Glutamatergic neuron (in vitro differentiated cells): ENCODE measurements around the gene MOV10L1. TPM values are rescaled to one million over a fixed set of nuclear protein-coding genes. Genes with fewer than 3 reads are reported as not detected.
A peak's percentile ranks its signal among the peaks of the same experiment; 100 is the strongest.

Experiments
- DNase-seq: peaks from one replicate; pipeline ENCODE4 v3.0.0; 2022
- H3K27ac Mint-ChIP-seq: one replicate; pipeline ENCODE4 v1.8.0; 2020; ENCODE audit warnings: mild to moderate bottlenecking, mixed read lengths, inconsistent platforms; ENCODE audit not compliant: unreplicated experiment
- H3K27me3 Mint-ChIP-seq: one replicate; pipeline ENCODE4 v1.8.0; 2020; ENCODE audit warnings: mild to moderate bottlenecking, moderate library complexity, mixed read lengths, inconsistent platforms; ENCODE audit not compliant: unreplicated experiment
- H3K36me3 Mint-ChIP-seq: one replicate; pipeline ENCODE4 v1.8.0; 2020; ENCODE audit warnings: mild to moderate bottlenecking, mixed read lengths, inconsistent platforms; ENCODE audit not compliant: unreplicated experiment
- H3K4me1 Mint-ChIP-seq: one replicate; pipeline ENCODE4 v1.8.0; 2020; ENCODE audit warnings: mild to moderate bottlenecking, low read depth, mixed read lengths, inconsistent platforms; ENCODE audit not compliant: unreplicated experiment
- H3K4me3 Mint-ChIP-seq: one replicate; pipeline ENCODE4 v1.8.0; 2020; ENCODE audit warnings: mild to moderate bottlenecking, mixed read lengths, inconsistent platforms; ENCODE audit not compliant: unreplicated experiment
- H3K9me3 Mint-ChIP-seq: one replicate; pipeline ENCODE4 v1.8.0; 2020; ENCODE audit warnings: mild to moderate bottlenecking, moderate library complexity, mixed read lengths, inconsistent platforms; ENCODE audit not compliant: unreplicated experiment
- CTCF ChIP-seq: fragments of 200-600 bp; sonication (generic); IDR thresholded peaks from one replicate; pipeline ENCODE4 v1.5.0; 2021; ENCODE audit not compliant: partially characterized antibody, unreplicated experiment
- total RNA-seq: library from RNA; stranded (reverse); fragmentation: NEBNext Ultra II Directional; extraction: Animal tissue kit (Norgen Biotek cat#: 25700); gene quantifications from one replicate; pipeline ENCODE4 v1.2.1, GENCODE V29; 2021; ENCODE audit not compliant: unreplicated experiment

The MOV10L1 gene
- total RNA-seq, 1 donor from 2014 or later, result 0.34 TPM

GRCh38 chr22:50148166-50148500 is 58.3 kb downstream of the MOV10L1 start:
- TF ChIP-seq CTCF, result no peak
- Mint-ChIP-seq H3K36me3 (peaks cover 5% of the 10 kb centered on the region), H3K27ac (no peak overlapping the region), H3K4me1 (peaks cover 22% of the 10 kb centered on the region), H3K4me3 (no peak overlapping the region), H3K9me3 (no peaks in the 10 kb centered on the region), H3K27me3 (peaks cover 7% of the 10 kb centered on the region)
- DNase-seq, result no peak

- H3K4me3 Mint-ChIP-seq, result no peak overlapping the region
- no peak overlapping the region for H3K27ac Mint-ChIP-seq
- H3K9me3 Mint-ChIP-seq, result no peaks in the 10 kb centered on the region
- H3K4me1 Mint-ChIP-seq, result peaks cover 22% of the 10 kb centered on the region
- peaks cover 7% of the 10 kb centered on the region for H3K27me3 Mint-ChIP-seq
- peak; percentile 82 for TF ChIP-seq CTCF
- DNase-seq, result peak; percentile 77
- H3K36me3 Mint-ChIP-seq, result peaks cover 5% of the 10 kb centered on the region
Observed at GRCh38 chr22:50148991-50149721, 59.4 kb downstream of the MOV10L1 start.

DNA sequence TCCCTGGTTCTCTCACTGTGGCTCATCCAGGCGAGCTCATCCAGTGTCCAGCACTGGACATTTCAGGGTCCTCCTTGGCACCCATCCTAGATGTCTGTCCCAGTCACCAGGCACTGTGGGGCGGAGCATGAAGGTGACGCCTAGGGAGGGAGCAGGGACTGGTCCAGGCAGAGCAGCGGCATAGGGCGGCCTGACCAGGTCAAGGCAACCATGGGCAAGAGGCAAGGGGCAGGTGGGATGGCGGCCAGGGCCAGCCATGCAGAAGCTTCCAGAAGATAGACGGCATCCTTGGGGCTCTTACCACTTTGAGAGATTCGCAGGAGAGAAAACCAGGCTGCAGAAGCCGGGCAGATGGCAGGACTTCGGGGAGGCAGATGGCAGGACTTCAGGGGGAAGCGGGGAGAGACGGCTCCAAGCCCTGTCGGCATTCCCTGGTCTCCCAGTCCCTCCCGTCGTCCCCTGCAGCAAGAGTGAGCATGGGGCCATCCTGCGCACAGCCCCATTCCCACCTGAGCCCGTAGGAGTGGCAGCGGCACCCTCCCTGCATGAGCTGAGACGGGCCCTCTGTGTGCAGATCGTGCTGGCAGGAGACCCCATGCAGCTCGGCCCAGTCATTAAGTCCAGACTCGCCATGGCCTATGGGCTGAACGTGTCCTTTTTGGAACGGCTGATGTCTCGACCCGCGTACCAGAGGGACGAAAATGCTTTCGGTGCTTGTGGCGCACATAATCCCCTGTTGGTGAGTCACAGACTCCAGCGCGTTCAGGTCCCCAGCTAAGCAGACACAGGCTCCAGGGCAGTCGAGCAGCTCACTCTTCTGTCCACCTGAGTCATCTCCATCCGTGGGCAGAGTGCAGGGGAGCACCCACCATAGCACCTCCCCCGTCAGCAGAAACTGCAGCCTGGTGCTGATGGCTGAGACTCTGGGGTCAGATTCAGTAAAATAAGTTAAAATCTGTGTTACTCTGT is 60.6 kb downstream of the MOV10L1 start:
- Mint-ChIP-seq H3K9me3 (no peaks in the 10 kb centered on the region), H3K27ac (peak overlapping the region; percentile 67), H3K4me1 (peaks cover 20% of the 10 kb centered on the region), H3K27me3 (peaks cover 5% of the 10 kb centered on the region), H3K4me3 (no peak overlapping the region), H3K36me3 (peaks cover 2% of the 10 kb centered on the region)
- peak; percentile 12 for TF ChIP-seq CTCF
- no peak for DNase-seq

GRCh38 chr22:50151571-50152537 is 62.0 kb downstream of the MOV10L1 start:
- H3K4me1 Mint-ChIP-seq, result peaks cover 14% of the 10 kb centered on the region
- no peaks in the 10 kb centered on the region for H3K9me3 Mint-ChIP-seq
- H3K27ac Mint-ChIP-seq, result no peak overlapping the region
- no peak for DNase-seq
- H3K4me3 Mint-ChIP-seq, result no peak overlapping the region
- TF ChIP-seq CTCF, result no peak
- peaks cover 5% of the 10 kb centered on the region for H3K27me3 Mint-ChIP-seq
- H3K36me3 Mint-ChIP-seq, result no peaks in the 10 kb centered on the region
